Mesenchymal stem cell (in vitro differentiated cells and primary cell): ENCODE results near the gene ID4.

Experiments
- DNase-seq: peaks from one replicate; pipeline ENCODE4 v3.0.0-alpha.2; 2013
- H2AFZ ChIP-seq: one replicate; pipeline ENCODE4 v1.6.1; 2013; ENCODE audit warnings: low read depth, mild to moderate bottlenecking, control low read depth, inconsistent platforms, low read length, moderate library complexity
- H2AK5ac ChIP-seq: 2 replicates; pipeline ENCODE4 v1.6.1; 2013; ENCODE audit warnings: low read length, moderate library complexity, mild to moderate bottlenecking, inconsistent platforms; ENCODE audit not compliant: severe bottlenecking
- H2BK120ac ChIP-seq: one replicate; pipeline ENCODE4 v1.6.1; 2013; ENCODE audit warnings: low read depth, mild to moderate bottlenecking, inconsistent platforms, low read length, moderate library complexity
- H2BK12ac ChIP-seq, 2 experiments: one replicate each; pipeline ENCODE4 v1.6.1; 2013; ENCODE audit warnings: inconsistent platforms in 2 of 2, low read length in 2 of 2, mild to moderate bottlenecking in 2 of 2, moderate library complexity in 2 of 2, control low read depth in 1 of 2
- H2BK15ac ChIP-seq: one replicate; pipeline ENCODE4 v1.6.1; 2013; ENCODE audit warnings: mild to moderate bottlenecking, low read depth, inconsistent platforms; ENCODE audit not compliant: poor library complexity, severe bottlenecking
- H2BK5ac ChIP-seq: 2 replicates; pipeline ENCODE4 v1.6.1; 2013; ENCODE audit warnings: low read depth, mild to moderate bottlenecking, low read length, control low read depth, inconsistent platforms; ENCODE audit not compliant: poor library complexity, severe bottlenecking
- H3K14ac ChIP-seq, 2 experiments: one replicate each; pipeline ENCODE4 v1.6.1; 2013; ENCODE audit warnings: inconsistent platforms in 2 of 2, low read length in 2 of 2, control low read depth in 1 of 2, mild to moderate bottlenecking in 1 of 2, moderate library complexity in 1 of 2
- H3K18ac ChIP-seq, 2 experiments: one replicate each; pipeline ENCODE4 v1.6.1; 2013; ENCODE audit warnings: inconsistent platforms in 2 of 2, low read length in 2 of 2, control low read depth in 1 of 2, low read depth in 1 of 2, mild to moderate bottlenecking in 1 of 2
- H3K23ac ChIP-seq, 2 experiments: one replicate each; pipeline ENCODE4 v1.6.1; 2013; ENCODE audit warnings: inconsistent platforms in 2 of 2, low read length in 2 of 2, mild to moderate bottlenecking in 2 of 2, moderate library complexity in 2 of 2, control low read depth in 1 of 2
- H3K27ac ChIP-seq: 2 replicates; pipeline ENCODE4 v1.5.1; 2013; ENCODE audit warnings: mild to moderate bottlenecking, moderate library complexity, low read length, control low read depth, inconsistent platforms; ENCODE audit not compliant: poor library complexity, severe bottlenecking
- H3K27me3 ChIP-seq, 2 experiments: 2 replicates each; pipeline versions ENCODE4 v1.6.1 to v1.7.0; 2013; ENCODE audit warnings: low read length in 2 of 2, mild to moderate bottlenecking in 2 of 2, moderate library complexity in 2 of 2, control low read depth in 1 of 2, inconsistent platforms in 1 of 2; ENCODE audit not compliant: control insufficient read depth in 1 of 2, insufficient read depth in 1 of 2
- H3K36me3 ChIP-seq, 2 experiments: 2 replicates each; pipeline versions ENCODE4 v1.6.1 to v1.7.0; 2013; ENCODE audit warnings: low read length in 2 of 2, control low read depth in 1 of 2, inconsistent platforms in 1 of 2, low read depth in 1 of 2, mild to moderate bottlenecking in 1 of 2; ENCODE audit not compliant: insufficient read depth in 2 of 2, control insufficient read depth in 1 of 2
- H3K4ac ChIP-seq, 2 experiments: one replicate each; pipeline ENCODE4 v1.6.1; 2013; ENCODE audit warnings: inconsistent platforms in 2 of 2, low read length in 2 of 2, mild to moderate bottlenecking in 2 of 2, moderate library complexity in 2 of 2, control low read depth in 1 of 2, low read depth in 1 of 2
- H3K4me1 ChIP-seq: 2 replicates; pipeline ENCODE4 v1.6.1; 2013; ENCODE audit warnings: low read depth, low read length, control low read depth; ENCODE audit not compliant: control insufficient read depth, insufficient read depth
- H3K4me2 ChIP-seq: 2 replicates; pipeline ENCODE4 v1.6.1; 2013; ENCODE audit warnings: low read length, mild to moderate bottlenecking, inconsistent platforms; ENCODE audit not compliant: poor library complexity, severe bottlenecking
- H3K4me3 ChIP-seq, 2 experiments: 2 replicates each; pipeline versions ENCODE4 v1.5.1 to v1.7.0; 2013; ENCODE audit warnings: low read length in 2 of 2, mild to moderate bottlenecking in 2 of 2, control low read depth in 1 of 2, low read depth in 1 of 2; ENCODE audit not compliant: insufficient read depth in 1 of 2
- H3K79me1 ChIP-seq: replicated peaks from 2 replicates; pipeline ENCODE4 v1.6.1; 2013; ENCODE audit warnings: mild to moderate bottlenecking, control low read depth, low read length, inconsistent platforms; ENCODE audit not compliant: poor library complexity, severe bottlenecking
- H3K9ac ChIP-seq: 2 replicates; pipeline ENCODE4 v1.7.0; 2013; ENCODE audit warnings: mild to moderate bottlenecking, low read length, moderate library complexity
- H3K9me3 ChIP-seq: 2 replicates; pipeline ENCODE4 v1.7.0; 2013; ENCODE audit warnings: mild to moderate bottlenecking, low read length; ENCODE audit not compliant: control insufficient read depth
- H4K8ac ChIP-seq: one replicate; pipeline ENCODE4 v1.6.1; 2013; ENCODE audit warnings: inconsistent platforms, mild to moderate bottlenecking, low read length, moderate library complexity
- H4K91ac ChIP-seq: one replicate; pipeline ENCODE4 v1.6.1; 2013; ENCODE audit warnings: mild to moderate bottlenecking, low read length, inconsistent platforms
- WGBS: methylation state at CpG from one replicate; pipeline ENCODE4 v1.1.7; 2013; ENCODE audit warnings: mixed read lengths; 5-methylcytosine and 5-hydroxymethylcytosine counted together

ID4 gene

GRCh38 chr6:19803331-19804204 lies 33.6 kb upstream of the ID4 start:
- Histone ChIP-seq H3K36me3 (no peaks in the 10 kb centered on the region), H3K23ac (no peak overlapping the region), H3K4me2 (peak overlapping the region; percentile 93), H2AFZ (no peak overlapping the region), H3K9ac (peak overlapping the region; percentile 95), H4K91ac (no peak overlapping the region), H3K27ac (no peak overlapping the region), H2BK120ac (peak overlapping the region; percentile 19), H3K4ac (peak overlapping the region in 1 of 2 experiments; percentile 3), H3K4me3 (peak overlapping the region in 1 of 2 experiments; percentile 90), H3K4me1 (peaks cover 7% of the 10 kb centered on the region), H3K9me3 (no peaks in the 10 kb centered on the region), H3K14ac (no peak overlapping the region), H2BK12ac (no peak overlapping the region), H3K27me3 (no peaks in the 10 kb centered on the region), H3K79me1 (no peaks in the 10 kb centered on the region), H2AK5ac (no peak overlapping the region), H4K8ac (peak overlapping the region; percentile 82), H2BK15ac (no peak overlapping the region), H3K18ac (peak overlapping the region; percentile 72 to 75), H2BK5ac (no peak overlapping the region)
- WGBS, result 28% methylated on average over 5 of the region's 9 CpGs
- DNase-seq, result peak; percentile 17

DNA sequence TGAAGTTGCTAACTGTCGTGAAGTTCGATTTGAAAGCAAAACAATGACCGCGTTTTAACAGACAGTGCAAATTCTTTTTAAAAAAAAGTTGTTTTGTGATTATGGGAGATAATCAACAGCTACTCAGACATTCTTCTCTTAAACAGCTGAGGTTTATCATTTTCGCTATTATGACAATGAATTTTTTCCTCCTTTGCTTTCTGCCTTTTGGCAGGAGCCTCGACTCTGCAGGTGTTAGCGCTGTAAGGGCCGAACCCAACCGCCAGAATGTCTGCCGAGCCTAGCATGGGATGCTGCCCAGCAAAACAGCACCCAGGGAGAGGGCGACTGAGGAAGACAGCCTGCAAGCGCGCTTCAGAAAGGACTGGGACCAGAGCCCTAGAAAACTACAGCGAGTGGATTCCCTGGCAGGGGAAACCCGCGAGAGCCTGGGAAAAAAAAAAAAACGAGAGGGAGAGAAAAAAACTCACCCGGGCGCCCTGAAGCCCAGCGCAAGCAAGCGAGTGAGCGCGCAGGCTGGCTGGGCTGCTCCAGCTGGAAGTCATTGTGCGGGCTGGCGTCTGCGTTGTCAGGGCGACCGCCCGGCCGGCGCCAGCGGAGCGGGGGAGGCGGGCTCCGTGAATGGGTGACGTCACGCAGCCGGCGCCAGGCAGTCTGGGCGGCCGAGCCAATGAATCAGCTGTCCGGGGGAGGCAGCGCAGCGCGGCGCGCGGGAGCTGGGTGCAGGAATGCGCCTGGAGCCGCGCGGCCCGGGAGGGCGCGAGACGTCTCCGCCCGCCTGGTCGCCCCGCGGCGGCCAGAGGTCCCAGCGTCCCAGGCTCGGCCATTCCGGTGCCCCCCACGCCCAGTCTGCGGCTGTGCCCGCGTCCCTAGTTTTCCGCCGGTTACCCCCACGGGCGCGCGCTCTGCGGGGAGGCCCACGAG lies 32.7 kb upstream of the ID4 start:
- peak overlapping the region; percentile 95 for H3K9ac ChIP-seq
- DNase-seq, result peak; percentile 98
- H3K9me3 ChIP-seq, result no peaks in the 10 kb centered on the region
- peak overlapping the region; percentile 65 to 90 for H3K4me3 ChIP-seq
- H3K4ac ChIP-seq, result peak overlapping the region in 1 of 2 experiments; percentile 95
- peak overlapping the region; percentile 93 for H3K4me2 ChIP-seq
- H3K18ac ChIP-seq, result peak overlapping the region; percentile 97 to 98
- H3K79me1 ChIP-seq, result no peaks in the 10 kb centered on the region
- H2BK12ac ChIP-seq, result peak overlapping the region; percentile 66 to 98
- peak overlapping the region in 1 of 2 experiments; percentile 95 for H3K14ac ChIP-seq
- peak overlapping the region; percentile 92 for H2BK120ac ChIP-seq
- H4K91ac ChIP-seq, result peak overlapping the region; percentile 89
- H2AFZ ChIP-seq, result peak overlapping the region; percentile 76
- no peaks in the 10 kb centered on the region for H3K27me3 ChIP-seq
- no peak overlapping the region for H3K23ac ChIP-seq
- H3K4me1 ChIP-seq, result peaks cover 7% of the 10 kb centered on the region
- no peaks in the 10 kb centered on the region for H3K36me3 ChIP-seq
- no peak overlapping the region for H3K27ac ChIP-seq
- peak overlapping the region; percentile 94 for H4K8ac ChIP-seq
- H2BK15ac ChIP-seq, result no peak overlapping the region
- peak overlapping the region; percentile 44 for H2BK5ac ChIP-seq
- no peak overlapping the region for H2AK5ac ChIP-seq
- WGBS, result 1% methylated on average over 47 of the region's 77 CpGs

DNA sequence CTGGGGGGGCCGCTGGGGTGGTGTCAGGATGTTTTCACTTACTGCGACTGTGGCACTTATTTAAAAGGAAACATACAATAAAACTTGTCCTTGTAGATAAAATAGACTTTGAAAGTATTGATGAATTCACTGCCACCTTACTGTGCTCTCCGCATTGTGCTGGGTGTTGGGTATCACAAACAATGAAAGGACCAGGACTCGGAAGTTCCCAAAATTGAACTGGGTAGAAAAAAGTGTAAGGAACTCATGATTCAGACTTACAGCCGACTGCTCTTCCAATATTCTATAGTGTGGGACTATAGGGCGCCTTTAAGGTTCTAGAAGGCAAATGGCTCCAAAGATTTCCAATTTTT lies 32.1 kb upstream of the ID4 start:
- no peak overlapping the region for H2AK5ac ChIP-seq
- no peak overlapping the region for H2BK15ac ChIP-seq
- no peak overlapping the region for H3K27ac ChIP-seq
- H3K23ac ChIP-seq, result no peak overlapping the region
- peak overlapping the region; percentile 65 to 90 for H3K4me3 ChIP-seq
- peak overlapping the region; percentile 95 for H3K9ac ChIP-seq
- H3K4me1 ChIP-seq, result peaks cover 7% of the 10 kb centered on the region
- H3K4ac ChIP-seq, result peak overlapping the region in 1 of 2 experiments; percentile 84
- H4K91ac ChIP-seq, result peak overlapping the region; percentile 89
- H4K8ac ChIP-seq, result peak overlapping the region; percentile 94
- H2BK12ac ChIP-seq, result peak overlapping the region; percentile 66 to 98
- peak overlapping the region; percentile 92 for H2BK120ac ChIP-seq
- H3K36me3 ChIP-seq, result no peaks in the 10 kb centered on the region
- peak; percentile 70 for DNase-seq
- no peaks in the 10 kb centered on the region for H3K9me3 ChIP-seq
- no peaks in the 10 kb centered on the region for H3K27me3 ChIP-seq
- peak overlapping the region; percentile 44 for H2BK5ac ChIP-seq
- H2AFZ ChIP-seq, result peak overlapping the region; percentile 71
- H3K79me1 ChIP-seq, result no peaks in the 10 kb centered on the region
- H3K18ac ChIP-seq, result peak overlapping the region; percentile 97 to 98
- WGBS, result 44% methylated on average over 4 of the region's 6 CpGs
- H3K4me2 ChIP-seq, result peak overlapping the region; percentile 93
- H3K14ac ChIP-seq, result peak overlapping the region in 1 of 2 experiments; percentile 95
